T-helper 17 cell (primary cell): ENCODE data around the gene PCNX4. TPM values are rescaled to one million over a fixed set of nuclear protein-coding genes. Genes with fewer than 3 reads are reported as not detected.

Experiments
- ATAC-seq: fragments of 150-1000 bp; cut with Tn5 transposase; 2 replicates; pipeline ENCODE4 v1.10.0; 2021; ENCODE audit warnings: mild to moderate bottlenecking, moderate library complexity
- DNase-seq, 3 donors: peaks; one replicate each; pipeline versions ENCODE4 v3.0.0 to v3.0.0-alpha.2; 2020 to 2021
- H3K9me3 ChIP-seq: one replicate; pipeline ENCODE4 v1.7.0; 2013; ENCODE audit warnings: low read length, mild to moderate bottlenecking; ENCODE audit not compliant: control insufficient read depth, poor library complexity, severe bottlenecking
- H3K27ac Mint-ChIP-seq: one replicate; pipeline ENCODE4 v1.8.0; 2022; ENCODE audit warnings: mild to moderate bottlenecking, moderate library complexity, mixed read lengths
- H3K27me3 Mint-ChIP-seq: one replicate; pipeline ENCODE4 v1.8.0; 2022; ENCODE audit warnings: mixed read lengths
- H3K36me3 Mint-ChIP-seq: one replicate; pipeline ENCODE4 v1.8.0; 2022; ENCODE audit warnings: low read depth, mixed read lengths
- H3K4me1 Mint-ChIP-seq: one replicate; pipeline ENCODE4 v1.8.0; 2022; ENCODE audit warnings: mild to moderate bottlenecking, mixed read lengths
- H3K4me3 Mint-ChIP-seq: one replicate; pipeline ENCODE4 v1.8.0; 2022; ENCODE audit warnings: mild to moderate bottlenecking, moderate library complexity, mixed read lengths
- total RNA-seq, 4 donors: library from RNA in 2 of 4; stranded (reverse) in 2 of 4; gene quantifications; one replicate each; pipeline ENCODE4 v1.2.3 and lab custom pipeline; 2022 to 2026

The PCNX4 gene
- total RNA-seq, 2 donors from 2014 or later = 27.7 to 35.3 TPM

- Mint-ChIP-seq H3K4me1 (no peaks in the 10 kb centered on the region), H3K27ac (no peak overlapping the region), H3K27me3 (peaks cover 24% of the 10 kb centered on the region), H3K36me3 (peaks cover 5% of the 10 kb centered on the region), H3K4me3 (no peak overlapping the region)
- no peak for DNase-seq
- ATAC-seq = no peak
- no peaks in the 10 kb centered on the region for H3K9me3 ChIP-seq
Observed at GRCh38 chr14:60211153-60211552, 119.4 kb downstream of the PCNX4 start.

GRCh38 chr14:60212503-60213371, 121.0 kb downstream of the PCNX4 start:
- no peaks in the 10 kb centered on the region for H3K4me1 Mint-ChIP-seq
- H3K4me3 Mint-ChIP-seq = no peak overlapping the region
- H3K27ac Mint-ChIP-seq = no peak overlapping the region
- peaks cover 20% of the 10 kb centered on the region for H3K27me3 Mint-ChIP-seq
- no peaks in the 10 kb centered on the region for H3K9me3 ChIP-seq
- ATAC-seq (no peak), DNase-seq (no peak)
- H3K36me3 Mint-ChIP-seq = peaks cover 5% of the 10 kb centered on the region

- no peak for ATAC-seq
- H3K4me1 Mint-ChIP-seq = no peaks in the 10 kb centered on the region
- H3K4me3 Mint-ChIP-seq = no peak overlapping the region
- H3K27ac Mint-ChIP-seq = peak overlapping the region; percentile 10
- H3K36me3 Mint-ChIP-seq = peaks cover 5% of the 10 kb centered on the region
- H3K9me3 ChIP-seq = no peaks in the 10 kb centered on the region
- peaks cover 28% of the 10 kb centered on the region for H3K27me3 Mint-ChIP-seq
- DNase-seq = no peak
Observed at GRCh38 chr14:60214003-60214402, 122.3 kb downstream of the PCNX4 start.

- no peaks in the 10 kb centered on the region for H3K9me3 ChIP-seq
- no peak for DNase-seq
- no peaks in the 10 kb centered on the region for H3K4me1 Mint-ChIP-seq
- no peak overlapping the region for H3K27ac Mint-ChIP-seq
- peaks cover 28% of the 10 kb centered on the region for H3K27me3 Mint-ChIP-seq
- peaks cover 5% of the 10 kb centered on the region for H3K36me3 Mint-ChIP-seq
- H3K4me3 Mint-ChIP-seq = no peak overlapping the region
- no peak for ATAC-seq
Observed at GRCh38 chr14:60214415-60215126, 122.8 kb downstream of the PCNX4 start.

GRCh38 chr14:60215127-60215444, 123.4 kb downstream of the PCNX4 start:
- Mint-ChIP-seq H3K4me3 (no peak overlapping the region), H3K4me1 (no peaks in the 10 kb centered on the region), H3K27ac (no peak overlapping the region), H3K27me3 (peaks cover 25% of the 10 kb centered on the region), H3K36me3 (peaks cover 3% of the 10 kb centered on the region)
- no peak for DNase-seq
- ATAC-seq = no peak
- H3K9me3 ChIP-seq = no peaks in the 10 kb centered on the region

- Mint-ChIP-seq H3K27me3 (peaks cover 22% of the 10 kb centered on the region), H3K4me3 (no peak overlapping the region), H3K27ac (no peak overlapping the region), H3K4me1 (no peaks in the 10 kb centered on the region), H3K36me3 (peaks cover 2% of the 10 kb centered on the region)
- ATAC-seq (no peak), DNase-seq (no peak)
- no peaks in the 10 kb centered on the region for H3K9me3 ChIP-seq
Observed at GRCh38 chr14:60215520-60216420, 124.0 kb downstream of the PCNX4 start.

- H3K36me3 Mint-ChIP-seq = no peaks in the 10 kb centered on the region
- no peak overlapping the region for H3K27ac Mint-ChIP-seq
- no peaks in the 10 kb centered on the region for H3K4me1 Mint-ChIP-seq
- H3K27me3 Mint-ChIP-seq = peaks cover 14% of the 10 kb centered on the region
- no peak overlapping the region for H3K4me3 Mint-ChIP-seq
- H3K9me3 ChIP-seq = no peaks in the 10 kb centered on the region
- no peak for DNase-seq
- ATAC-seq = no peak
Observed at GRCh38 chr14:60217713-60218112, 126.0 kb downstream of the PCNX4 start.

Other genes with a start within 250 kb of the PCNX4 start
- 1 to 10 TPM in 1 of 2 donors, under 1 TPM in 1; 0.60 to 3.4 TPM for gene RTN1, start 221.1 kb upstream of the PCNX4 start, total RNA-seq
- not detected for gene LRRC9, start 171.8 kb upstream of the PCNX4 start, total RNA-seq
- 10 to 100 TPM; 44.8 to 48.0 TPM for gene DHRS7, start 73.5 kb downstream of the PCNX4 start, total RNA-seq
- 100 to 1,000 TPM in 1 of 2 donors, 10 to 100 TPM in 1; 67.2 to 111 TPM for gene PPM1A, start 157.3 kb downstream of the PCNX4 start, total RNA-seq